HG03469 (cell line): ENCODE data around the gene DCTN5.

Source experiments
- ATAC-seq: cut with Tn5 transposase; IDR thresholded peaks from one replicate; pipeline ENCODE4 v1.9.1; 2021; ENCODE audit warnings: mild to moderate bottlenecking, moderate library complexity, moderate number of reproducible peaks; ENCODE audit not compliant: unreplicated experiment

The DCTN5 gene

GRCh38 chr16:23724096-23724784 lies 83.0 kb downstream of the DCTN5 start:
- no peak for ATAC-seq

- ATAC-seq = no peak
These were observed 83.5 kb downstream of the DCTN5 start for GRCh38 chr16:23724785-23725131.

GRCh38 chr16:23726710-23727109 lies 85.4 kb downstream of the DCTN5 start:
- ATAC-seq = no peak
